ENCODE measurements around the gene RPS25.
A peak's percentile ranks its signal among the peaks of the same experiment; 100 is the strongest.

GRCh38 chr11:119055901-119056300, 37.8 kb upstream of the RPS25 start:
- peak; percentile 47 for TF ChIP-seq CTCF (IDR thresholded peaks at IDR 0.05; ENCODE audit: low read depth, low read length, poor library complexity, severe bottlenecking)
- TF ChIP-seq EZH2phosphoT487 (IDR thresholded peaks at IDR 0.05; ENCODE audit: borderline replicate concordance, low read length): no peak

Measured in DOHH2 (cell line).